PFSK-1 (cell line): Measurements from ENCODE around the gene FNDC3A.

Source experiments
- FOXP2 ChIP-seq: optimal IDR thresholded peaks from 2 replicates; pipeline ENCODE3; 2011; ENCODE audit warnings: borderline replicate concordance, control low read depth, inconsistent platforms; ENCODE audit not compliant: insufficient read depth; ENCODE audit errors: extremely low read length, extremely low read depth
- POLR2AphosphoS5 ChIP-seq: IDR thresholded peaks from 2 replicates; pipeline ENCODE4 v1.6.1; 2012; ENCODE audit warnings: low read depth, mild to moderate bottlenecking, control low read depth, low read length, moderate library complexity
- REST ChIP-seq, 2 experiments: IDR thresholded peaks; 2 replicates each; pipeline versions ENCODE4 v1.6.1 to v1.8.0; 2011 to 2012; ENCODE audit warnings: low read depth in 2 of 2, low read length in 2 of 2, control low read depth in 1 of 2, inconsistent platforms in 1 of 2, mild to moderate bottlenecking in 1 of 2, moderate library complexity in 1 of 2; ENCODE audit not compliant: insufficient read depth in 1 of 2
- SIN3A ChIP-seq: IDR thresholded peaks from 2 replicates; pipeline ENCODE4 v1.6.1; 2012; ENCODE audit warnings: mild to moderate bottlenecking, low read length, moderate library complexity, borderline replicate concordance; ENCODE audit not compliant: insufficient read depth
- TAF1 ChIP-seq: IDR thresholded peaks from 2 replicates; pipeline ENCODE4 v1.6.1; 2012; ENCODE audit warnings: low read length, control low read depth, borderline replicate concordance; ENCODE audit not compliant: insufficient read depth

Gene FNDC3A

GRCh38 chr13:49238621-49239020, 262.9 kb downstream of the FNDC3A start:
- TF ChIP-seq FOXP2 (no peak), SIN3A (no peak), REST (IDR thresholded peaks at IDR 0.05; ENCODE audit: insufficient read depth in 1 of 2, low read depth in 2 of 2, low read length in 2 of 2) (no peak), TAF1 (no peak), POLR2AphosphoS5 (no peak)

- TF ChIP-seq SIN3A: no peak
- TF ChIP-seq TAF1: no peak
- no peak for TF ChIP-seq POLR2AphosphoS5
- TF ChIP-seq FOXP2: no peak
- TF ChIP-seq REST (IDR thresholded peaks at IDR 0.05; ENCODE audit: insufficient read depth in 1 of 2, low read depth in 2 of 2, low read length in 2 of 2): no peak
These were observed 264.3 kb downstream of the FNDC3A start for GRCh38 chr13:49240017-49240416.

GRCh38 chr13:49241296-49241695, 265.6 kb downstream of the FNDC3A start:
- TF ChIP-seq REST (IDR thresholded peaks at IDR 0.05; ENCODE audit: insufficient read depth in 1 of 2, low read depth in 2 of 2, low read length in 2 of 2) (no peak), POLR2AphosphoS5 (no peak), FOXP2 (no peak), TAF1 (no peak)

- TF ChIP-seq TAF1: no peak
- no peak for TF ChIP-seq POLR2AphosphoS5
- TF ChIP-seq FOXP2: no peak
- TF ChIP-seq SIN3A: no peak
- TF ChIP-seq REST (IDR thresholded peaks at IDR 0.05; ENCODE audit: insufficient read depth in 1 of 2, low read depth in 2 of 2, low read length in 2 of 2): no peak
These were observed 269.4 kb downstream of the FNDC3A start for GRCh38 chr13:49245101-49245500.

DNA sequence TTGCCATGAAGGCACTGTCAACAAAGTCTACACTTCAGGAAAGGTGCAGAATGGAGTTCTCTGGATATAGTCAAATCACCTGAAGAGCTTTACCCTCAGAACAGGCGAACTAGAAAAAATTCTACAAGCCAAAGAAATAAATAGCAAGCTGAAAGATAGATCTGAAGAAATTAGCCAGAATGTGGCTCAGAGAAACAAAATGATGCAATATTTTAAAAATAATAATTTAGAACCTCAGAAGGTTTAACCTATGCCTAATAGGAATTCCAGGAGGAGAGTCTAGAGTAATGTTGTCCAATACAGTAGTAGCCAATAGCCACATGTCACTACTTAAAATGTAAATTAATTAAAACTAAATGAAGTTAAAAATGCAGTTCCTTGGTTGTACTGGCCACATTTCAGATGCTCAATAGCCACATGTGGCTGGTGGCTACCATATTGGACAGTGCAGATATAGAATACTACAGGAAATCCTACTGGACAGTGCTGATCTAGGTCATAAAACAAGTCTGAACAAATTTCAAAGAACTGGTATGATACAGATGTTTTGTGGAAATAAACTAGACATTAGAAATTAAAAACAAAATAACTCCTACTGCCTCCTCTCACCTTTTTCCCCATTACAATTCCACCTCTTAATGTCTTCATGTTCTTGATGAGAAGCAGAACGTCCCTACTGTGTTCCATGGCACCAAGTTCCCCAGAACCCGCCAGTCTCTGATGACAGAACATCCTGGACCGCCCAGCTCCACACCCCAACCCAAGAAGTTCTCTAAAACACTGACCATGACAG, 271.3 kb downstream of the FNDC3A start:
- TF ChIP-seq POLR2AphosphoS5 (no peak), FOXP2 (no peak), SIN3A (no peak), REST (IDR thresholded peaks at IDR 0.05; ENCODE audit: insufficient read depth in 1 of 2, low read depth in 2 of 2, low read length in 2 of 2) (no peak), TAF1 (no peak)
